NCI-H510A (cell line): Measurements from ENCODE around the gene SAXO1.
"Not testable (repeated sequence)": the region's sequence is repeated elsewhere in the genome, so short reads cannot be mapped to it uniquely, and the experiment has no call there.

Source experiments
- DNase-seq: peaks from one replicate; lab custom pipeline; 2025; lab: John Stamatoyannopoulos, UW

Gene SAXO1, protein sequence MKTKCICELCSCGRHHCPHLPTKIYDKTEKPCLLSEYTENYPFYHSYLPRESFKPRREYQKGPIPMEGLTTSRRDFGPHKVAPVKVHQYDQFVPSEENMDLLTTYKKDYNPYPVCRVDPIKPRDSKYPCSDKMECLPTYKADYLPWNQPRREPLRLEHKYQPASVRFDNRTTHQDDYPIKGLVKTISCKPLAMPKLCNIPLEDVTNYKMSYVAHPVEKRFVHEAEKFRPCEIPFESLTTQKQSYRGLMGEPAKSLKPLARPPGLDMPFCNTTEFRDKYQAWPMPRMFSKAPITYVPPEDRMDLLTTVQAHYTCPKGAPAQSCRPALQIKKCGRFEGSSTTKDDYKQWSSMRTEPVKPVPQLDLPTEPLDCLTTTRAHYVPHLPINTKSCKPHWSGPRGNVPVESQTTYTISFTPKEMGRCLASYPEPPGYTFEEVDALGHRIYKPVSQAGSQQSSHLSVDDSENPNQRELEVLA

GRCh38 chr9:19033015-19033414 lies at the start of gene SAXO1:
Gene SAXO1 (minus strand): TSS chr9:19033209. CDS start chr9:19032908, 301 bp downstream.
- DNase-seq = no peak

- no peak for DNase-seq
Measured at GRCh38 chr9:19074836-19075235, 41.8 kb upstream of the SAXO1 start.

GRCh38 chr9:19074229-19074628 lies 41.2 kb upstream of the SAXO1 start:
- no peak for DNase-seq

- DNase-seq = no peak
Measured at GRCh38 chr9:19057033-19057432, 24.0 kb upstream of the SAXO1 start.

- no peak for DNase-seq
Measured at GRCh38 chr9:19050637-19051591, 17.9 kb upstream of the SAXO1 start.

DNA sequence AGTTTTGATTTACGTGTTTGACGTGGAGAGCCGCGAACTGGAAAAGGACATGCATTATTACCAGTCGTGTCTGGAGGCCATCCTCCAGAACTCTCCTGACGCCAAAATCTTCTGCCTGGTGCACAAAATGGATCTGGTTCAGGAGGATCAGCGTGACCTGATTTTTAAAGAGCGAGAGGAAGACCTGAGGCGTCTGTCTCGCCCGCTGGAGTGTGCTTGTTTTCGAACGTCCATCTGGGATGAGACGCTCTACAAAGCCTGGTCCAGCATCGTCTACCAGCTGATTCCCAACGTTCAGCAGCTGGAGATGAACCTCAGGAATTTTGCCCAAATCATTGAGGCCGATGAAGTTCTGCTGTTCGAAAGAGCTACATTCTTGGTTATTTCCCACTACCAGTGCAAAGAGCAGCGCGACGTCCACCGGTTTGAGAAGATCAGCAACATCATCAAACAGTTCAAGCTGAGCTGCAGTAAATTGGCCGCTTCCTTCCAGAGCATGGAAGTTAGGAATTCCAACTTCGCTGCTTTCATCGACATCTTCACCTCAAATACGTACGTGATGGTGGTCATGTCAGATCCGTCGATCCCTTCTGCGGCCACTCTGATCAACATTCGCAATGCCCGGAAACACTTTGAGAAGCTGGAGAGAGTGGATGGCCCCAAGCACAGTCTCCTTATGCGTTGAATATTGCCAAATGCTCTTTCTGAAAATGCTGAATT lies 17.1 kb upstream of the SAXO1 start:
- no peak for DNase-seq

DNA sequence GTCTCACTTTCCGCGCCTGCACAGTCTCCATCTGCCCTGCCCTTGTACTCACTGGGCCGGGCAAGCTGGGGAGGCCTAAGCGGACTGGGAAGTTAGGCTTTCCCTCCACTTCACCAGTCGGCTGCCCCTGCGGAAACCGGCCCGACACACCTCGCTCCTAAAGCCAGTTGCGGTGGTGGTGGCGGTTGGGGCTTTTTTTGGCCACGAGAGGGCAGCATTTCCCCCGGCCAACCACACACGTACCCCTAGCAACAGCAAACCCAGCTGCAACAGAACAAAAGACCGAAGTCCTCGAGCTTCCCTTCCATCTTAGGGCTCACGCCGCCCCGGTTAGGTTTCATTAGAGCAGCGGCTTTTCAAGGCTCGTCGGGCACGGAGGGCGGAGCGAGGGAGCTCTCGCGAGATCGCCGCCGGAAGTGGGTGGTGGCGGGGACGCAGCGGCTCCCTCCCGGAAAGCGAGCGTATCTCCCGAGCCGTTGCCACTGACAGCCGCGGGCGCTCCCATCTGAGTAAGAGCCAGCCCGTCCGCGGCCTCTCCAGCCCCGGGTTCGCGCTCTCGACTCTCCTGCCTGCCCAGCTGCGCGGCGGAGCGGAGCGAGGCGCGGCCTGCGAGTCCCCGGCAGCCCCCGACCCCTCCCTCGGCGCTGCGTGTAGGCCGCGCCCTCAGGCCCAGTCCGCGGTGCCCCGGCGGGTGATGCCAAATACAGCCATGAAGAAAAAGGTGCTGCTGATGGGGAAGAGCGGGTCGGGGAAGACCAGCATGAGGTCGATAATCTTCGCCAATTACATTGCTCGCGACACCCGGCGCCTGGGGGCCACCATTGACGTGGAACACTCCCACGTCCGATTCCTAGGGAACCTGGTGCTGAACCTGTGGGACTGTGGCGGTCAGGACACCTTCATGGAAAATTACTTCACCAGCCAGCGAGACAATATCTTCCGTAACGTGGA lies 16.2 kb upstream of the SAXO1 start, which contains the start of gene RRAGA:
Gene RRAGA (plus strand): TSS at position 462 of the 951 bp plus-strand sequence. CDS start 233 bp downstream, at position 695.
- DNase-seq = peak; percentile 83

GRCh38 chr9:19036611-19037010 lies 3.6 kb upstream of the SAXO1 start:
- no peak for DNase-seq

DNA sequence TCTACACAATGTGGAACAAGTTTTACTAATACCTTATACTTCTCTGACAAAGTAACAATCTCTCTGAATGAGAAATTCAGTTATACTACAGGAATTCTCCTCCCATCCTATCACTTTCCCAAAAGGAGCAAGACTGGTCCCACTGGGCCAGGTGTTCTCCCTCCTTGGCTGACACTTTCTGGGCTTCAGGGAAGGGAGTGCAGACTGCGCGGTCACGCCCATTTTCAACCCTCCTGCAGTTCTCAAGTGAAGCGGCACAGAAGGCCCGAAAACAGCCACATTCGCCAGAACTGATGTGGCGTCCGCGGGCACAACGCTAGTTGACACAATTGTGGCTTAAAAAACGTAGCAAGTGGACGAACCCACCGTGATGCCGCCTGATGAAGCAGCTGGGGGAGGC lies 603 bp downstream of the SAXO1 start:
- DNase-seq = no peak

GRCh38 chr9:19030899-19031298 lies 2.1 kb downstream of the SAXO1 start:
- no peak for DNase-seq

GRCh38 chr9:19028835-19029451 lies 4.1 kb downstream of the SAXO1 start:
- DNase-seq = peak; percentile 33

- DNase-seq = no peak
Measured at GRCh38 chr9:19027825-19028224, 5.2 kb downstream of the SAXO1 start.

DNA sequence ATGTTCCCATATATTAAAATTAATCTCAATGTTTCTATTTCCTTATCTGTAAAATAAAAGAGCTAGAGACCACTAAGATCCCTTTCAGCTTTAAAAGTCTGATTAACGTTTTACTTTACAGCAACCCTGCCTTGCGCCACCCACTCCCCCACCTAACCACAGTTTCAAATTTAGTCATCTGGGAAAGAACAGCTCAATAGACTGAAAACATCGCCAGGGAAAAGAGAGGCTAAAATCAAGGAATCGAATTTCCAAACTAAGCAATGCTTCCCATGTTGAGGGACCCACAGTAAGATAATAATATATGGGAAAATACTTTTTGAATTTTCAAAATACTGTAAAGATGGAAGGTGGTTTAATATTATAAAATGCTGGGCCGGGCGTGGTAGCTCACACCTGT lies 6.6 kb downstream of the SAXO1 start:
- DNase-seq = no peak

GRCh38 chr9:19023078-19023477 lies 9.9 kb downstream of the SAXO1 start:
- no peak for DNase-seq

- no peak for DNase-seq
Measured at GRCh38 chr9:19022206-19022605, 10.8 kb downstream of the SAXO1 start.

DNA sequence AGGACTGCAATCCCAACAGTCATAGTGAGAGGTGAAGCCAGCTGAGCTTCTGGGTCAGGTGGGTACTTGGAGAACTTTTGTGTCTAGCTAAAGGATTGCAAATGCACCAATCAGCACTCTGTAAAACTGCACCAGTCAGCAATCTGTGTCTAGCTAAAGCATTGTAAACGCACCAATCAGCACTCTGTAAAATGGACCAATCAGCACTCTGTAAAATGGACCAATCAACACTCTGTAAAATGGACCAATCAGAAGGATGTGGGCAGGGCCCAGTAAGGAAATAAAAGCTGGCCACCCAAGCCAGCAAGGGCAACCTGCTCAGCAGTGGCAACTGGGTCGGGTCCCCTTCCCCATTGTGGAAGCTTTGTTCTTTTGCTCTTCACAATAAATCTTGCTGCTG lies 11.4 kb downstream of the SAXO1 start:
- DNase-seq = not testable (repeated sequence)

GRCh38 chr9:19020886-19021455 lies 12.0 kb downstream of the SAXO1 start:
- DNase-seq = no peak

DNA sequence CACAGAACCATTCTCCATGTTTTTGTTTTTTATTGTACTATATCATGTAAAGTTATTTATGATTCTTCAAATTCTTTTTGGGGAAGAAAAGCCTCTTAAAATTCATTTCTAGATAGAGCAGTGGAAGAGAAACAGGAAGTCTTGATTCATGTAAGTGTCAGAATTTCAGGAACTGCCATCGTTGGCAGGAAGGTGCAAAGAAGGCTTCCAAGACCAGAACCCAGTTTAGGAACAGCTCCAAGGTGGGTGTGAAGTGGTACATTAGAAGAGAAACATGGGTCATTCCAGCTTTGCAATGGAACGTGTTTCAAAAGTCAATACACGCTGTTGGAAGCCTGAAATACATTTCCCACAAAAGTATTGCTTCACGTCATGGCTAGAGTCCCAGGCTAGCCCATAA lies 14.8 kb downstream of the SAXO1 start:
- no peak for DNase-seq

- no peak for DNase-seq
Measured at GRCh38 chr9:19009391-19009965, 23.5 kb downstream of the SAXO1 start.

DNA sequence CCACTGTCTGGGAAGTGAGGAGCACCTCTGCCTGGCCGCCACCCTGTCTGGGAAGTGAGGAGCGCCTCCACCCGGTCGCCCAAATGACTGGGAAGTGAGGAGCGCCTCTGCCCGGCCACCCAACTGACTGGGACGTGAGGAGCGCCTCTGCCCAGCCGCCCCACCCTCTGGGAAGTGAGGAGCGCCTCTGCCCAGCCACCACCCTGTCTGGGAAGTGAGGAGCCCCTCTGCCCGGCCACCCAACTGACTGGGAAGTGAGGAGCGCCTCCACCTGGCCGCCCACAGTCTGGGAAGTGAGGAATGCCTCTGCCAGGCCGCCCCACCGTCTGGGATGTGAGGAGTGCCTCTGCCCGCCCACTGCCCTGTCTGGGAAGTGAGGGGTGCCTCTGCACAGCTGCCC lies 32.9 kb downstream of the SAXO1 start:
- DNase-seq = no peak
